HEK293 (cell line): Measurements from ENCODE around the gene WDR20.
A peak's percentile ranks its signal among the peaks of the same experiment; 100 is the strongest.

Experiments
- CTCF ChIA-PET: fragments of 350-600 bp; formaldehyde crosslinking; extraction: SDS; loops from one replicate; lab custom pipeline; 2021; ENCODE audit warnings: antibody characterized with exemption; lab: Yijun Ruan, JAX
- POLR2A ChIA-PET: fragments of 300-600 bp; formaldehyde crosslinking; extraction: SDS; loops from one replicate; lab custom pipeline; 2020; ENCODE audit warnings: antibody characterized with exemption, inconsistent platforms; lab: Yijun Ruan, JAX
- H3K27ac ChIP-seq: fragments of 200-500 bp; sonication (Bioruptor generic); 2 replicates; pipeline ENCODE4 v1.5.1; 2014; ENCODE audit warnings: low read depth, low read length, control low read depth, inconsistent platforms; ENCODE audit errors: extremely low read depth
- H3K36me3 ChIP-seq, 2 experiments: fragments of 200-500 bp in 1 of 2; sonication (Bioruptor generic) in 1 of 2; 1 replicate in 1 of 2; 2 replicates in 1 of 2; pipeline ENCODE4 v1.5.1; 2014 to 2017; ENCODE audit warnings: inconsistent platforms in 2 of 2, low read length in 2 of 2; ENCODE audit not compliant: control insufficient read depth in 2 of 2, insufficient read depth in 1 of 2
- H3K4me1 ChIP-seq: fragments of 200-500 bp; sonication (Bioruptor generic); 2 replicates; pipeline ENCODE4 v1.5.1; 2014; ENCODE audit warnings: mild to moderate bottlenecking, low read length, inconsistent platforms; ENCODE audit not compliant: control insufficient read depth, insufficient read depth
- H3K4me3 ChIP-seq: 2 replicates; pipeline ENCODE4 v1.5.1; 2011; ENCODE audit warnings: low read depth, mild to moderate bottlenecking, control low read depth, low read length, moderate library complexity
- H3K9me3 ChIP-seq: fragments of 200-500 bp; sonication (Bioruptor generic); 2 replicates; pipeline ENCODE4 v1.5.1; 2014; ENCODE audit warnings: low read depth, low read length, inconsistent platforms; ENCODE audit not compliant: control insufficient read depth, insufficient read depth
- BCL11B ChIP-seq: fragments of 450-650 bp; formaldehyde crosslinking; IDR thresholded peaks from 2 replicates; pipeline ENCODE4 v1.5.1; 2016; ENCODE audit warnings: low read depth, missing biosample characterization, missing genetic modification characterization
- EGR2 ChIP-seq: fragments of 450-650 bp; formaldehyde crosslinking; IDR thresholded peaks from 2 replicates; pipeline ENCODE4 v1.5.1; 2016; ENCODE audit warnings: low read depth, missing biosample characterization, missing genetic modification characterization
- KLF8 ChIP-seq: fragments of 450-650 bp; formaldehyde crosslinking; IDR thresholded peaks from 2 replicates; pipeline ENCODE4 v1.5.1; 2016; ENCODE audit warnings: missing biosample characterization, missing genetic modification characterization
- REST ChIP-seq: fragments of 450-650 bp; formaldehyde crosslinking; IDR thresholded peaks from 2 replicates; pipeline ENCODE4 v1.5.1; 2016; ENCODE audit warnings: missing biosample characterization, missing genetic modification characterization
- SALL2 ChIP-seq: fragments of 450-650 bp; formaldehyde crosslinking; IDR thresholded peaks from 2 replicates; pipeline ENCODE4 v1.5.0; 2017; ENCODE audit warnings: missing biosample characterization, mild to moderate bottlenecking, missing genetic modification characterization, borderline replicate concordance
- ZBTB49 ChIP-seq: fragments of 450-650 bp; formaldehyde crosslinking; IDR thresholded peaks from 2 replicates; pipeline ENCODE4 v1.5.1; 2016; ENCODE audit warnings: missing biosample characterization, missing genetic modification characterization, low read depth
- ZFHX2 ChIP-seq: fragments of 450-650 bp; formaldehyde crosslinking; conservative IDR thresholded peaks from 2 replicates; pipeline ENCODE4 v1.5.1; 2016; ENCODE audit warnings: missing biosample characterization, missing genetic modification characterization
- ZFP69B ChIP-seq: fragments of 450-650 bp; formaldehyde crosslinking; IDR thresholded peaks from 2 replicates; pipeline ENCODE4 v1.5.1; 2016; ENCODE audit warnings: missing biosample characterization, missing genetic modification characterization
- ZNF16 ChIP-seq: fragments of 450-650 bp; formaldehyde crosslinking; IDR thresholded peaks from 2 replicates; pipeline ENCODE4 v1.5.1; 2016; ENCODE audit warnings: low read depth, missing biosample characterization, missing genetic modification characterization
- ZNF311 ChIP-seq: fragments of 450-650 bp; formaldehyde crosslinking; IDR thresholded peaks from 2 replicates; pipeline ENCODE4 v1.5.1; 2017; ENCODE audit warnings: missing biosample characterization, missing genetic modification characterization, borderline replicate concordance
- ZNF391 ChIP-seq: fragments of 450-650 bp; formaldehyde crosslinking; IDR thresholded peaks from 2 replicates; pipeline ENCODE4 v1.5.1; 2016; ENCODE audit warnings: low read depth, missing biosample characterization, missing genetic modification characterization, borderline replicate concordance
- ZNF404 ChIP-seq: fragments of 450-650 bp; formaldehyde crosslinking; IDR thresholded peaks from 2 replicates; pipeline ENCODE4 v1.5.1; 2017; ENCODE audit warnings: missing biosample characterization, missing genetic modification characterization
- ZNF510 ChIP-seq: fragments of 450-650 bp; formaldehyde crosslinking; IDR thresholded peaks from 2 replicates; pipeline ENCODE4 v1.5.1; 2018; ENCODE audit warnings: mild to moderate bottlenecking, missing genetic modification characterization, missing biosample characterization; ENCODE audit not compliant: insufficient replicate concordance
- ZNF626 ChIP-seq: fragments of 450-650 bp; sonication (Bioruptor Pico); formaldehyde crosslinking; IDR thresholded peaks from 2 replicates; pipeline ENCODE4 v1.5.1; 2018; ENCODE audit warnings: missing biosample characterization, missing genetic modification characterization, inconsistent platforms
- ZNF791 ChIP-seq: fragments of 450-650 bp; formaldehyde crosslinking; IDR thresholded peaks from 2 replicates; pipeline ENCODE4 v1.5.1; 2016; ENCODE audit warnings: missing biosample characterization, missing genetic modification characterization
- ZNF837 ChIP-seq: fragments of 450-650 bp; formaldehyde crosslinking; IDR thresholded peaks from 2 replicates; pipeline ENCODE4 v1.5.1; 2016; ENCODE audit warnings: missing biosample characterization, missing genetic modification characterization
- ZNF843 ChIP-seq: fragments of 450-650 bp; formaldehyde crosslinking; IDR thresholded peaks from 2 replicates; pipeline ENCODE4 v1.5.1; 2016; ENCODE audit warnings: missing biosample characterization, missing genetic modification characterization
- TF ChIP-seq, protein P1 (sequence below): IDR thresholded peaks from 2 replicates; pipeline ENCODE4 v1.6.1; 2011; ENCODE audit warnings: mild to moderate bottlenecking, low read depth, low read length, borderline replicate concordance
- TF ChIP-seq, protein P2 (sequence below): fragments of 450-650 bp; formaldehyde crosslinking; IDR thresholded peaks from 2 replicates; pipeline ENCODE4 v1.5.1; 2016; ENCODE audit warnings: missing biosample characterization, missing genetic modification characterization

WDR20 gene

DNA sequence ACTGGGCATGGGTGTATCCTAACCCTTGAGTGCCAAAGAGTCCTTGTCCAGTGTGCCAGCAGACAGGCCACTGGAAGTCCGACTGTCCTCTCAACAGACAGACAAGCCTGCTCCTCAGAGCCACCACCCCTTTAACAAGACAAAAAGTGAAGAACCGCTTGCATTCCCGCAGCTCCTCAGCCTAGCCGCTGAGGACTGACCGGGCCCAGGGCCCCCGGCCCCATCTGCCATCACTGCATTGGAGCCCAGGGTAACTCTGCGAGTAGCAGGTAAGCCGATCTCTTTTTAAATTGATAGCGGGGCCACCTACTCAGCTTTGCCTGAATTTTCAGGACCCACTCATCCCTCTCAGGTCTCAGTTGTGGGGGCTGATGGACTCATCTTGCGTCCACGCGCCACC is 96.3 kb downstream of the WDR20 start:
- no peak overlapping the region for H3K27ac ChIP-seq
- POLR2A ChIA-PET, result no interaction called here
- no peaks in the 10 kb centered on the region for H3K4me1 ChIP-seq
- peaks cover 0 to 12% of the 10 kb centered on the region in 2 experiments; a peak in 1 of 3 replicates for H3K36me3 ChIP-seq
- TF ChIP-seq ZNF404 (no peak), ZNF391 (no peak), REST (tag by site-specific recombination) (no peak), EGR2 (tag by site-specific recombination) (peak; percentile 61; the same call in 1 of the 2 replicates)
- H3K4me3 ChIP-seq, result no peak overlapping the region
- CTCF ChIA-PET, result interaction anchor here (0.7 to 2.6 kb wide), 5 partner anchors 11 to 78 kb away, joined by 3 to 18 read pairs (median 4); no protein-coding TSS in a partner anchor
- no peaks in the 10 kb centered on the region for H3K9me3 ChIP-seq

- TF ChIP-seq ZFP69B (tag by site-specific recombination), result no peak
- TF ChIP-seq ZNF837 (tag by site-specific recombination), result no peak
- TF ChIP-seq ZNF843 (tag by site-specific recombination), result no peak
- no peak for TF ChIP-seq ZNF311 (tag by site-specific recombination)
- TF ChIP-seq KLF8 (tag by site-specific recombination), result no peak
- TF ChIP-seq ZFHX2, result no peak
- no peak for TF ChIP-seq ZNF16 (tag by site-specific recombination)
- TF ChIP-seq, protein P1, sequence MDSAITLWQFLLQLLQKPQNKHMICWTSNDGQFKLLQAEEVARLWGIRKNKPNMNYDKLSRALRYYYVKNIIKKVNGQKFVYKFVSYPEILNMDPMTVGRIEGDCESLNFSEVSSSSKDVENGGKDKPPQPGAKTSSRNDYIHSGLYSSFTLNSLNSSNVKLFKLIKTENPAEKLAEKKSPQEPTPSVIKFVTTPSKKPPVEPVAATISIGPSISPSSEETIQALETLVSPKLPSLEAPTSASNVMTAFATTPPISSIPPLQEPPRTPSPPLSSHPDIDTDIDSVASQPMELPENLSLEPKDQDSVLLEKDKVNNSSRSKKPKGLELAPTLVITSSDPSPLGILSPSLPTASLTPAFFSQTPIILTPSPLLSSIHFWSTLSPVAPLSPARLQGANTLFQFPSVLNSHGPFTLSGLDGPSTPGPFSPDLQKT, result no peak
- TF ChIP-seq, protein P2, sequence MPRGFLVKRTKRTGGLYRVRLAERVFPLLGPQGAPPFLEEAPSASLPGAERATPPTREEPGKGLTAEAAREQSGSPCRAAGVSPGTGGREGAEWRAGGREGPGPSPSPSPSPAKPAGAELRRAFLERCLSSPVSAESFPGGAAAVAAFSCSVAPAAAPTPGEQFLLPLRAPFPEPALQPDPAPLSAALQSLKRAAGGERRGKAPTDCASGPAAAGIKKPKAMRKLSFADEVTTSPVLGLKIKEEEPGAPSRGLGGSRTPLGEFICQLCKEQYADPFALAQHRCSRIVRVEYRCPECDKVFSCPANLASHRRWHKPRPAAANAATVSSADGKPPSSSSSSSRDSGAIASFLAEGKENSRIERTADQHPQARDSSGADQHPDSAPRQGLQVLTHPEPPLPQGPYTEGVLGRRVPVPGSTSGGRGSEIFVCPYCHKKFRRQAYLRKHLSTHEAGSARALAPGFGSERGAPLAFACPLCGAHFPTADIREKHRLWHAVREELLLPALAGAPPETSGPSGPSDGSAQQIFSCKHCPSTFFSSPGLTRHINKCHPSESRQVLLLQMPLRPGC (tag by site-specific recombination), result no peak
- no peak for TF ChIP-seq BCL11B (tag by site-specific recombination)
- TF ChIP-seq ZNF626, result no peak
- TF ChIP-seq ZNF510 (tag by site-specific recombination), result no peak
- TF ChIP-seq, all 188 proteins: peak for 0
- Histone ChIP-seq H3K4me3 (no peak overlapping the region), H3K4me1 (no peaks in the 10 kb centered on the region), H3K9me3 (no peaks in the 10 kb centered on the region), H3K36me3 (no peaks in the 10 kb centered on the region), H3K27ac (no peak overlapping the region)
- ChIA-PET CTCF (interaction anchor here (0.7 to 2.6 kb wide), 3 partner anchors 14 to 76 kb away, joined by 3 to 10 read pairs (median 3); no protein-coding TSS in a partner anchor), POLR2A (no interaction called here)
Measured at GRCh38 chr14:102238131-102238530, 98.4 kb downstream of the WDR20 start.

DNA sequence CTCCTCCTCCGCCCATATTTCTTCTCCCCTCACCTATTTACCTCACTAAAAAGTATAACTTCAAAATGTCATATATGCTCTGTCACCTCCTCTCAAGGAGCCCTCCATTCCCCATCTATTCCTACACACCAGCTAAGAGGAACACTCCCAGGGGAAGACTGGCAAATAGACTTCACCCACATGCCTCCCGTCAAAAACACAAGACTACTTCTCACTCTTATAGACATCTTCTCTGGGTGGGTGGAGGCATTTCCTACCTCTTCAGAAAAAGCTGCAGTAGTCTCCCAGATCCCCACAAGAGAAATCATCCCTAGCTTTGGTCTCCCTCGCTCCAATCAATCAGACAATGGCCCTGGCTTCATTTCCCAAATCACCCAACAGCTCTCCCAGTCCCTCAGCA is 99.1 kb downstream of the WDR20 start:
- no peak overlapping the region for H3K4me3 ChIP-seq
- TF ChIP-seq ZBTB49 (no peak), SALL2 (tag by site-specific recombination) (no peak), ZNF791 (tag by site-specific recombination) (no peak), EGR2 (tag by site-specific recombination) (peak; percentile 35; the same call in 1 of the 2 replicates)
- ChIA-PET POLR2A (no interaction called here), CTCF (interaction anchor here (1.1 to 1.2 kb wide), 2 partner anchors 75 to 83 kb away, joined by 3 to 5 read pairs; no protein-coding TSS in a partner anchor)
- H3K27ac ChIP-seq, result no peak overlapping the region
- H3K4me1 ChIP-seq, result no peaks in the 10 kb centered on the region
- no peaks in the 10 kb centered on the region for H3K9me3 ChIP-seq
- no peaks in the 10 kb centered on the region for H3K36me3 ChIP-seq
